ENCODE measurements around the gene ERC2.

The ERC2 gene

GRCh38 chr3:55477306-55478303 lies 990.7 kb downstream of the ERC2 start:
- DNase-seq, result no peak

GRCh38 chr3:55476515-55476914 lies 991.8 kb downstream of the ERC2 start:
- no peak for DNase-seq

- DNase-seq, result no peak
Measured at GRCh38 chr3:55474213-55474632, 994.0 kb downstream of the ERC2 start.

GRCh38 chr3:55473788-55474187 lies 994.5 kb downstream of the ERC2 start:
- DNase-seq, result no peak

- DNase-seq, result no peak
Measured at GRCh38 chr3:55471522-55472280, 996.6 kb downstream of the ERC2 start.

- DNase-seq, result no peak
Measured at GRCh38 chr3:55471084-55471483, 997.2 kb downstream of the ERC2 start.

GRCh38 chr3:55469957-55470526 lies 998.2 kb downstream of the ERC2 start:
- DNase-seq, result no peak

- DNase-seq, result no peak
Measured at GRCh38 chr3:55468251-55468650, 1000.0 kb downstream of the ERC2 start.

- no peak for DNase-seq
Measured at GRCh38 chr3:55467099-55467498, 1001.2 kb downstream of the ERC2 start.

- no peak for DNase-seq
Measured at GRCh38 chr3:55466526-55466925, 1001.7 kb downstream of the ERC2 start.

- no peak for DNase-seq
Measured at GRCh38 chr3:55461896-55462295, 1006.4 kb downstream of the ERC2 start.

- DNase-seq, result no peak
Measured at GRCh38 chr3:55459838-55460237, 1008.4 kb downstream of the ERC2 start.

Measured in NCI-H774 (cell line).